Endothelial cell of umbilical vein (primary cell): Measurements from ENCODE around the gene KCNA5. TPM values are rescaled to one million over a fixed set of nuclear protein-coding genes. Genes with fewer than 3 reads are reported as not detected.

ENCODE experiments used
- BruUV-seq: library from RNA; stranded (reverse); fragments of 400-500 nt; replicated peaks from 2 replicates; lab custom pipeline; 2021; lab: Mats Ljungman, UMichigan
- CTCF ChIA-PET: fragments of 300-600, 350-600 bp; sonication (Branson Sonifier 250); formaldehyde crosslinking; loops from one replicate; lab custom pipeline; 2021; ENCODE audit warnings: antibody characterized with exemption, inconsistent platforms; lab: Charles Lee
- POLR2A ChIA-PET: fragments of 300-600, 350-600 bp; sonication (Branson Sonifier 250); formaldehyde crosslinking; loops from one replicate; lab custom pipeline; 2021; ENCODE audit warnings: antibody characterized with exemption, inconsistent platforms; lab: Charles Lee
- DNase-seq: peaks from one replicate; pipeline ENCODE4 v3.0.0-alpha.2; 2011; ENCODE audit warnings: low read depth, low spot score
- FAIRE-seq: peaks from 2 replicates; lab custom pipeline; 2011; peaks lifted over from hg19 to GRCh38; lab: Jason Lieb, UNC
- H2AFZ ChIP-seq: 2 replicates; pipeline ENCODE4 v1.6.0; 2012; ENCODE audit warnings: low read depth, low read length, control low read depth, inconsistent platforms
- H3K27ac ChIP-seq: 2 replicates; pipeline ENCODE4 v1.5.1; 2011; ENCODE audit warnings: low read depth, mild to moderate bottlenecking, control low read depth, low read length, moderate library complexity; ENCODE audit not compliant: insufficient read depth
- H3K27me3 ChIP-seq, 2 experiments: 2 replicates each; pipeline versions ENCODE4 v1.6.0 to v1.6.1; 2011; ENCODE audit warnings: low read length in 2 of 2, mixed read lengths in 1 of 2; ENCODE audit not compliant: control insufficient read depth in 2 of 2, insufficient read depth in 2 of 2
- H3K36me3 ChIP-seq, 2 experiments: 2 replicates in 1 of 2; 3 replicates in 1 of 2; pipeline ENCODE4 v1.5.1; 2011; ENCODE audit warnings: low read length in 2 of 2, mild to moderate bottlenecking in 1 of 2, moderate library complexity in 1 of 2; ENCODE audit not compliant: control insufficient read depth in 2 of 2, insufficient read depth in 2 of 2; ENCODE audit errors: extremely low read depth in 1 of 2
- H3K4me1 ChIP-seq: 3 replicates; pipeline ENCODE4 v1.5.1; 2011; ENCODE audit warnings: mild to moderate bottlenecking, low read length; ENCODE audit not compliant: control insufficient read depth, insufficient read depth; ENCODE audit errors: extremely low read depth
- H3K4me2 ChIP-seq: 2 replicates; pipeline ENCODE4 v1.6.1; 2011; ENCODE audit warnings: low read length, control low read depth, mixed read lengths; ENCODE audit not compliant: insufficient read depth
- H3K4me3 ChIP-seq, 3 experiments: fragments of 200-600 bp in 1 of 3; sonication (generic), shearing (Covaris generic) in 1 of 3; replicated peaks in 1 of 3; 2 replicates each; pipeline ENCODE4 v1.5.1; 2011 to 2016; ENCODE audit warnings: control low read depth in 3 of 3, low read length in 3 of 3, mild to moderate bottlenecking in 2 of 3, inconsistent platforms in 1 of 3, low read depth in 1 of 3, moderate library complexity in 1 of 3; ENCODE audit not compliant: insufficient read depth in 1 of 3
- H3K79me2 ChIP-seq: 2 replicates; pipeline ENCODE4 v1.6.0; 2012; ENCODE audit warnings: low read length, inconsistent platforms; ENCODE audit not compliant: control insufficient read depth, insufficient read depth
- H3K9ac ChIP-seq: replicated peaks from 2 replicates; pipeline ENCODE3; 2011; ENCODE audit warnings: low read length, control low read depth; ENCODE audit not compliant: insufficient read depth; ENCODE audit errors: extremely low read depth
- H3K9me1 ChIP-seq: replicated peaks from 3 replicates; pipeline ENCODE4 v1.6.0; 2011; ENCODE audit warnings: mild to moderate bottlenecking, low read length; ENCODE audit not compliant: control insufficient read depth, insufficient read depth; ENCODE audit errors: extremely low read depth
- H3K9me3 ChIP-seq: replicated peaks from 2 replicates; pipeline ENCODE4 v1.5.1; 2012; ENCODE audit warnings: low read length, inconsistent platforms; ENCODE audit not compliant: control insufficient read depth, insufficient read depth
- H4K20me1 ChIP-seq: replicated peaks from 2 replicates; pipeline ENCODE3; 2011; ENCODE audit warnings: mild to moderate bottlenecking, low read length; ENCODE audit not compliant: control insufficient read depth, insufficient read depth; ENCODE audit errors: extremely low read depth
- EZH2 ChIP-seq: IDR thresholded peaks from 2 replicates; pipeline ENCODE4 v1.6.1; 2012; ENCODE audit warnings: borderline replicate concordance, low read depth, mild to moderate bottlenecking, moderate library complexity, low read length, inconsistent platforms; ENCODE audit not compliant: severe bottlenecking
- FOS ChIP-seq: IDR thresholded peaks from 2 replicates; pipeline ENCODE4 v1.6.1; 2011; ENCODE audit warnings: mild to moderate bottlenecking, low read length, moderate library complexity, borderline replicate concordance; ENCODE audit not compliant: insufficient read depth
- GATA2 ChIP-seq: IDR thresholded peaks from 2 replicates; pipeline ENCODE4 v1.7.0; 2011; ENCODE audit warnings: low read depth, mild to moderate bottlenecking, moderate library complexity, mixed read lengths, low read length; ENCODE audit not compliant: insufficient read length, insufficient read depth
- JUN ChIP-seq: IDR thresholded peaks from 2 replicates; pipeline ENCODE4 v1.6.1; 2011; ENCODE audit warnings: borderline replicate concordance, low read depth; ENCODE audit not compliant: insufficient read length, insufficient read depth
- MAX ChIP-seq: IDR thresholded peaks from 2 replicates; pipeline ENCODE4 v1.6.1; 2011; ENCODE audit not compliant: insufficient read depth, insufficient read length
- MYC ChIP-seq: IDR thresholded peaks from one replicate; pipeline ENCODE4 v1.6.1; 2011; ENCODE audit warnings: mild to moderate bottlenecking, low read depth, low read length
- POLR2A ChIP-seq: IDR thresholded peaks from 2 replicates; pipeline ENCODE4 v1.6.1; 2012; ENCODE audit warnings: low read depth, mild to moderate bottlenecking, control low read depth, low read length
- POLR2AphosphoS5 ChIP-seq: IDR thresholded peaks from 2 replicates; pipeline ENCODE4 v1.6.1; 2012; ENCODE audit warnings: low read depth, mild to moderate bottlenecking, control low read depth, low read length, moderate library complexity; ENCODE audit not compliant: insufficient read depth
- dilution Hi-C: fragments of 300-500 bp; cut with MboI; formaldehyde crosslinking; loops from one replicate; pipeline ENCODE4 v1.15.0; 2019; ENCODE audit warnings: low sequenced_read_pairs; ENCODE audit not compliant: extremely low pct_ligation_motif_present
- intact Hi-C: fragments of 100-400 bp; cut with micrococcal nuclease; formaldehyde crosslinking; loops from one replicate; pipeline ENCODE4 v1.10.0; 2022
- polyA plus RNA-seq, 4 experiments: library from polyadenylated mRNA; depleted of rRNA in 3 of 4; stranded (reverse) in 3 of 4; unstranded in 1 of 4; fragments of >200 nt; gene quantifications; 2 replicates each; pipeline versions ENCODE4 v1.2.1 to v1.2.3, GENCODE V29; 2011 to 2012; ENCODE audit warnings: missing spikeins in 1 of 4
- total RNA-seq: library from RNA; stranded (reverse); gene quantifications from 2 replicates; pipeline ENCODE4 v1.2.3, GENCODE V29; 2021
- TF ChIP-seq, protein P1 (sequence below), 2 donors: IDR thresholded peaks; 1 replicate in 1 of 2; 2 replicates in 1 of 2; pipeline ENCODE4 v1.5.1; 2011; ENCODE audit warnings: low read length in 2 of 2, mild to moderate bottlenecking in 2 of 2, moderate library complexity in 2 of 2, control low read depth in 1 of 2, inconsistent platforms in 1 of 2, low read depth in 1 of 2; ENCODE audit not compliant: insufficient read depth in 1 of 2; ENCODE audit errors: extremely low read depth in 1 of 2

The KCNA5 gene
- total and polyA plus RNA-seq, 2 donors (not counting 3 experiments of a cell fraction or from before 2014, with no cell fraction given), result not detected

GRCh38 chr12:5047094-5047493 is 3.4 kb downstream of the KCNA5 start:
- Histone ChIP-seq H3K4me2 (no peak overlapping the region), H3K9ac (no peak overlapping the region), H3K9me1 (no peaks in the 10 kb centered on the region), H4K20me1 (no peaks in the 10 kb centered on the region), H3K4me3 (no peak overlapping the region), H3K27me3 (peaks cover 11% of the 10 kb centered on the region in 2 experiments), H3K36me3 (no peaks in the 10 kb centered on the region), H3K4me1 (no peaks in the 10 kb centered on the region), H3K79me2 (no peaks in the 10 kb centered on the region), H2AFZ (no peak overlapping the region), H3K9me3 (no peaks in the 10 kb centered on the region), H3K27ac (no peak overlapping the region)
- FAIRE-seq (no peak), DNase-seq (no peak)
- intact Hi-C loops (no loop called here), dilution Hi-C loops (no loop called here)
- ChIA-PET POLR2A (no interaction called here), CTCF (interaction anchor here (1.1 kb wide), 1 partner anchor 192 kb away, joined by 3 read pairs; no protein-coding TSS in a partner anchor)
- BruUV-seq, result no TSS peak
- TF ChIP-seq MAX (no peak), EZH2 (no peak), JUN (no peak), POLR2A (no peak)
- TF ChIP-seq, protein P1, sequence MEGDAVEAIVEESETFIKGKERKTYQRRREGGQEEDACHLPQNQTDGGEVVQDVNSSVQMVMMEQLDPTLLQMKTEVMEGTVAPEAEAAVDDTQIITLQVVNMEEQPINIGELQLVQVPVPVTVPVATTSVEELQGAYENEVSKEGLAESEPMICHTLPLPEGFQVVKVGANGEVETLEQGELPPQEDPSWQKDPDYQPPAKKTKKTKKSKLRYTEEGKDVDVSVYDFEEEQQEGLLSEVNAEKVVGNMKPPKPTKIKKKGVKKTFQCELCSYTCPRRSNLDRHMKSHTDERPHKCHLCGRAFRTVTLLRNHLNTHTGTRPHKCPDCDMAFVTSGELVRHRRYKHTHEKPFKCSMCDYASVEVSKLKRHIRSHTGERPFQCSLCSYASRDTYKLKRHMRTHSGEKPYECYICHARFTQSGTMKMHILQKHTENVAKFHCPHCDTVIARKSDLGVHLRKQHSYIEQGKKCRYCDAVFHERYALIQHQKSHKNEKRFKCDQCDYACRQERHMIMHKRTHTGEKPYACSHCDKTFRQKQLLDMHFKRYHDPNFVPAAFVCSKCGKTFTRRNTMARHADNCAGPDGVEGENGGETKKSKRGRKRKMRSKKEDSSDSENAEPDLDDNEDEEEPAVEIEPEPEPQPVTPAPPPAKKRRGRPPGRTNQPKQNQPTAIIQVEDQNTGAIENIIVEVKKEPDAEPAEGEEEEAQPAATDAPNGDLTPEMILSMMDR (IDR thresholded peaks at IDR 0.05; ENCODE audit: extremely low read depth in 1 of 2, insufficient read depth in 1 of 2, low read depth in 1 of 2, low read length in 2 of 2), result no peak

DNA sequence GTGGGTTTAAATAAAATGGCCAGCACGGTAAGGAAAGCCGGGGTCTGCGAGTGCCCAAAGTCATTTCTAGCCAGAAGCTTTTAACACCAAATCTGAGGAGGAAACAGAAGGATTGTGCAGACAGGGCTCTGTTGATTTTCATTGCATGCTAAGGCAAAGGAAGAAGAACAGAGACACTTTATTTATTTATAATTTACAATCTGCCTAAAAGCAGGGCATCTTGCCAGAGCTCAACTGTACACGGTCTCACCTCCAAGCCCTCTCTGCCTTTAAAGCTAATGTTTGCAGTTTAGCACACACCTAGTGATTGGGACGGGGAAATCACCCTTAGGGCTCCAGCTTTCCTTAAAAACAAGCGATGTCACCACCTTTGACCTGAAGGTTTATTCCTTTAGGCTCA is 4.0 kb downstream of the KCNA5 start:
- H2AFZ ChIP-seq, result no peak overlapping the region
- no peak overlapping the region for H3K4me3 ChIP-seq
- TF ChIP-seq, protein P1 (IDR thresholded peaks at IDR 0.05; ENCODE audit: extremely low read depth in 1 of 2, insufficient read depth in 1 of 2, low read depth in 1 of 2, low read length in 2 of 2), result no peak
- TF ChIP-seq GATA2, result no peak
- no peak for TF ChIP-seq EZH2
- no peak for TF ChIP-seq JUN
- TF ChIP-seq POLR2AphosphoS5, result no peak
- TF ChIP-seq MYC, result no peak
- TF ChIP-seq MAX, result no peak
- TF ChIP-seq FOS, result no peak
- TF ChIP-seq POLR2A, result no peak
- H3K9ac ChIP-seq, result no peak overlapping the region
- H3K9me3 ChIP-seq, result no peaks in the 10 kb centered on the region
- no peaks in the 10 kb centered on the region for H3K4me1 ChIP-seq
- H4K20me1 ChIP-seq, result no peaks in the 10 kb centered on the region
- no TSS peak for BruUV-seq
- H3K9me1 ChIP-seq, result no peaks in the 10 kb centered on the region
- H3K27me3 ChIP-seq, result peaks cover 8 to 9% of the 10 kb centered on the region in 2 experiments
- dilution Hi-C loops (no loop called here), intact Hi-C loops (no loop called here)
- CTCF ChIA-PET, result no interaction called here
- no peaks in the 10 kb centered on the region for H3K79me2 ChIP-seq
- H3K36me3 ChIP-seq, result no peaks in the 10 kb centered on the region
- FAIRE-seq, result no peak
- POLR2A ChIA-PET, result no interaction called here
- DNase-seq, result no peak
- H3K4me2 ChIP-seq, result no peak overlapping the region
- H3K27ac ChIP-seq, result no peak overlapping the region
